Testis (tissue), 2 donors: ENCODE results near the gene CES4A.

Experiments
- POLR2A ChIP-seq: fragments of 450-650 bp; IDR thresholded peaks from one replicate; pipeline ENCODE4 v1.6.1; 2017; ENCODE audit warnings: antibody characterized with exemption, mild to moderate bottlenecking, moderate library complexity
- TF ChIP-seq, protein P1 (sequence below), 3 experiments: fragments of 450-650 bp in 2 of 3; fragments of 200-600 bp in 1 of 3; sonication (generic) in 1 of 3; IDR thresholded peaks; one replicate each; pipeline ENCODE4 v1.5.1; 2016 to 2019; ENCODE audit warnings: antibody characterized with exemption in 3 of 3, mild to moderate bottlenecking in 2 of 3, moderate library complexity in 1 of 3

GRCh38 chr16:66954097-66954659, 34.2 kb upstream of the CES4A start:
- TF ChIP-seq POLR2A = no peak
- TF ChIP-seq, protein P1, sequence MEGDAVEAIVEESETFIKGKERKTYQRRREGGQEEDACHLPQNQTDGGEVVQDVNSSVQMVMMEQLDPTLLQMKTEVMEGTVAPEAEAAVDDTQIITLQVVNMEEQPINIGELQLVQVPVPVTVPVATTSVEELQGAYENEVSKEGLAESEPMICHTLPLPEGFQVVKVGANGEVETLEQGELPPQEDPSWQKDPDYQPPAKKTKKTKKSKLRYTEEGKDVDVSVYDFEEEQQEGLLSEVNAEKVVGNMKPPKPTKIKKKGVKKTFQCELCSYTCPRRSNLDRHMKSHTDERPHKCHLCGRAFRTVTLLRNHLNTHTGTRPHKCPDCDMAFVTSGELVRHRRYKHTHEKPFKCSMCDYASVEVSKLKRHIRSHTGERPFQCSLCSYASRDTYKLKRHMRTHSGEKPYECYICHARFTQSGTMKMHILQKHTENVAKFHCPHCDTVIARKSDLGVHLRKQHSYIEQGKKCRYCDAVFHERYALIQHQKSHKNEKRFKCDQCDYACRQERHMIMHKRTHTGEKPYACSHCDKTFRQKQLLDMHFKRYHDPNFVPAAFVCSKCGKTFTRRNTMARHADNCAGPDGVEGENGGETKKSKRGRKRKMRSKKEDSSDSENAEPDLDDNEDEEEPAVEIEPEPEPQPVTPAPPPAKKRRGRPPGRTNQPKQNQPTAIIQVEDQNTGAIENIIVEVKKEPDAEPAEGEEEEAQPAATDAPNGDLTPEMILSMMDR (IDR thresholded peaks at IDR 0.05) = peak; percentile 75 to 85 (median 83)
